NCI-H524 treated with DMSO at 0.1 percent for 48 hours (cell line): Measurements from ENCODE around the gene OR7A17.
A peak's percentile ranks its signal among the peaks of the same experiment; 100 is the strongest.

Experiments used
- DNase-seq: peaks from one replicate; lab custom pipeline; 2025; lab: John Stamatoyannopoulos, UW

Gene OR7A17

GRCh38 chr19:14886032-14886431 lies at the start of gene OR7A17:
OR7A17 (minus strand) TSS chr19:14886132; CDS start chr19:14881355, 4,777 bp downstream.
- DNase-seq: no peak

GRCh38 chr19:14933506-14933905 lies 47.6 kb upstream of the OR7A17 start:
- no peak for DNase-seq

GRCh38 chr19:14916848-14917247 lies 30.9 kb upstream of the OR7A17 start:
- DNase-seq: no peak

GRCh38 chr19:14915116-14915515 lies 29.2 kb upstream of the OR7A17 start:
- peak; percentile 5 for DNase-seq

GRCh38 chr19:14906711-14907110 lies 20.8 kb upstream of the OR7A17 start:
- no peak for DNase-seq

- no peak for DNase-seq
Observed at GRCh38 chr19:14901675-14902260, 15.8 kb upstream of the OR7A17 start.

GRCh38 chr19:14890643-14891379 lies 4.9 kb upstream of the OR7A17 start:
- no peak for DNase-seq

- no peak for DNase-seq
Observed at GRCh38 chr19:14889994-14890642, 4.2 kb upstream of the OR7A17 start.

GRCh38 chr19:14871619-14872230 lies 14.2 kb downstream of the OR7A17 start:
- DNase-seq: no peak

GRCh38 chr19:14868497-14868896 lies 17.4 kb downstream of the OR7A17 start:
- DNase-seq: no peak

- DNase-seq: no peak
Observed at GRCh38 chr19:14848822-14849221, 37.1 kb downstream of the OR7A17 start, which contains the start of gene OR7A10. OR7A10 (minus strand) TSS chr19:14848922; CDS start chr19:14841877, 7,045 bp downstream.

GRCh38 chr19:14843578-14843977 lies 42.4 kb downstream of the OR7A17 start:
- DNase-seq: no peak

GRCh38 chr19:14843169-14843568 lies 42.8 kb downstream of the OR7A17 start:
- DNase-seq: no peak

GRCh38 chr19:14840206-14840605 lies 45.7 kb downstream of the OR7A17 start:
- DNase-seq: no peak

- no peak for DNase-seq
Observed at GRCh38 chr19:14837391-14837790, 48.5 kb downstream of the OR7A17 start.

GRCh38 chr19:14835011-14835410 lies 50.9 kb downstream of the OR7A17 start, which contains the start of the genes OR7A5 and OR7C1:
OR7A5 (minus strand) TSS chr19:14835185; CDS start chr19:14828241, 6,944 bp downstream.
OR7C1 (minus strand) TSS chr19:14835185; CDS start chr19:14800136, 35,049 bp downstream.
- no peak for DNase-seq

- no peak for DNase-seq
Observed at GRCh38 chr19:14830702-14831101, 55.2 kb downstream of the OR7A17 start.
